Stimulated activated CD4-positive, alpha-beta T cell treated with anti-CD3 and anti-CD28 coated beads, Interleukin-4, amount 100 ng/mL, for 24 hours (primary cell): ENCODE results near the gene WIPF2.
"Not testable (repeated sequence)": the region's sequence is repeated elsewhere in the genome, so short reads cannot be mapped to it uniquely, and the experiment has no call there.

Experiments used
- DNase-seq: peaks from one replicate; pipeline ENCODE4 v3.0.0-alpha.2; 2020

WIPF2 gene

GRCh38 chr17:40299159-40299757 lies 80.2 kb downstream of the WIPF2 start:
- not testable (repeated sequence) for DNase-seq

GRCh38 chr17:40301315-40301714 lies 82.2 kb downstream of the WIPF2 start:
- DNase-seq: no peak

GRCh38 chr17:40303009-40303657 lies 84.0 kb downstream of the WIPF2 start:
- peak; percentile 63 for DNase-seq

- no peak for DNase-seq
Observed at GRCh38 chr17:40303708-40304551, 84.8 kb downstream of the WIPF2 start.

- not testable (repeated sequence) for DNase-seq
Observed at GRCh38 chr17:40304552-40304863, 85.4 kb downstream of the WIPF2 start.

- not testable (repeated sequence) for DNase-seq
Observed at GRCh38 chr17:40304866-40305265, 85.8 kb downstream of the WIPF2 start.

- no peak for DNase-seq
Observed at GRCh38 chr17:40306395-40306794, 87.3 kb downstream of the WIPF2 start.

- no peak for DNase-seq
Observed at GRCh38 chr17:40307001-40307730, 88.1 kb downstream of the WIPF2 start.

GRCh38 chr17:40307740-40308239 lies 88.7 kb downstream of the WIPF2 start:
- DNase-seq: no peak

- DNase-seq: no peak
Observed at GRCh38 chr17:40309031-40309948, 90.2 kb downstream of the WIPF2 start, which contains the start of gene RARA. TSS of gene RARA (plus strand) at chr17:40309180. CDS start at chr17:40331219, 22,039 bp downstream.

GRCh38 chr17:40309949-40310510 lies 90.9 kb downstream of the WIPF2 start:
- DNase-seq: no peak

- no peak for DNase-seq
Observed at GRCh38 chr17:40310882-40311391, 91.8 kb downstream of the WIPF2 start.

- no peak for DNase-seq
Observed at GRCh38 chr17:40311575-40311974, 92.5 kb downstream of the WIPF2 start.

GRCh38 chr17:40312131-40312731 lies 93.1 kb downstream of the WIPF2 start:
- no peak for DNase-seq

GRCh38 chr17:40312893-40313667 lies 94.0 kb downstream of the WIPF2 start:
- no peak for DNase-seq

- no peak for DNase-seq
Observed at GRCh38 chr17:40313668-40314583, 94.8 kb downstream of the WIPF2 start.

- DNase-seq: peak; percentile 89
Observed at GRCh38 chr17:40314584-40314956, 95.5 kb downstream of the WIPF2 start.

- DNase-seq: no peak
Observed at GRCh38 chr17:40315206-40315605, 96.1 kb downstream of the WIPF2 start.
